ENCODE results near the gene AMACR.
A peak's percentile ranks its signal among the peaks of the same experiment; 100 is the strongest.
"Not testable (repeated sequence)": the region's sequence is repeated elsewhere in the genome, so short reads cannot be mapped to it uniquely, and the experiment has no call there.

Gene AMACR

DNA sequence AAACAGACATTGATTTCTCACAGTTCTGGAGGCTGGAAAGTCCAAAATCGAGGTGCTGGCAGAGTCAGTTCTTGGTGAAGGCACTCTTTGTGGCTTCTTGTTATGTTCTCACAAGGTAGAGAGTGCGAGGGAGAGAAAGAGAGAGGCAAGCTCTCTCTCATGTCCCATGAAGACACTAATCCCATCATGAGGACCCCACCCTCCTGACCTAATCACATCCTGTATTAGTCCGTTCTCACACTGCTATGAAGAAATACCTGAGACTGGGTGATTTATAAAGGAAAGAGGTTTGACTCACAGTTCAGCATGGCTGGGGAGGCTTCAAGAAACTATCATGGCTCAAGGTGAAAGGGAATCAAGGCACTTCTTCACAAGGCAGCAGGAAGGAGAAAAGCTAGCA lies 5.7 kb upstream of the AMACR start:
- no peaks in the 10 kb centered on the region for H3K27me3 ChIP-seq
- H3K4me1 ChIP-seq (ENCODE audit: control insufficient read depth in 1 of 2, insufficient read depth in 1 of 2, low read depth in 1 of 2, low read length in 1 of 2) = peaks cover 7% of the 10 kb centered on the region in 2 experiments
- H3K9me3 ChIP-seq = no peaks in the 10 kb centered on the region
- H3K36me3 ChIP-seq = no peaks in the 10 kb centered on the region
- no peak overlapping the region for H3K4me3 ChIP-seq (ENCODE audit: low read depth in 1 of 2, low read length in 1 of 2)
- H3K27ac ChIP-seq = no peak overlapping the region
- TF ChIP-seq, protein P1, sequence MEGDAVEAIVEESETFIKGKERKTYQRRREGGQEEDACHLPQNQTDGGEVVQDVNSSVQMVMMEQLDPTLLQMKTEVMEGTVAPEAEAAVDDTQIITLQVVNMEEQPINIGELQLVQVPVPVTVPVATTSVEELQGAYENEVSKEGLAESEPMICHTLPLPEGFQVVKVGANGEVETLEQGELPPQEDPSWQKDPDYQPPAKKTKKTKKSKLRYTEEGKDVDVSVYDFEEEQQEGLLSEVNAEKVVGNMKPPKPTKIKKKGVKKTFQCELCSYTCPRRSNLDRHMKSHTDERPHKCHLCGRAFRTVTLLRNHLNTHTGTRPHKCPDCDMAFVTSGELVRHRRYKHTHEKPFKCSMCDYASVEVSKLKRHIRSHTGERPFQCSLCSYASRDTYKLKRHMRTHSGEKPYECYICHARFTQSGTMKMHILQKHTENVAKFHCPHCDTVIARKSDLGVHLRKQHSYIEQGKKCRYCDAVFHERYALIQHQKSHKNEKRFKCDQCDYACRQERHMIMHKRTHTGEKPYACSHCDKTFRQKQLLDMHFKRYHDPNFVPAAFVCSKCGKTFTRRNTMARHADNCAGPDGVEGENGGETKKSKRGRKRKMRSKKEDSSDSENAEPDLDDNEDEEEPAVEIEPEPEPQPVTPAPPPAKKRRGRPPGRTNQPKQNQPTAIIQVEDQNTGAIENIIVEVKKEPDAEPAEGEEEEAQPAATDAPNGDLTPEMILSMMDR (IDR thresholded peaks at IDR 0.05) = no peak

DNA sequence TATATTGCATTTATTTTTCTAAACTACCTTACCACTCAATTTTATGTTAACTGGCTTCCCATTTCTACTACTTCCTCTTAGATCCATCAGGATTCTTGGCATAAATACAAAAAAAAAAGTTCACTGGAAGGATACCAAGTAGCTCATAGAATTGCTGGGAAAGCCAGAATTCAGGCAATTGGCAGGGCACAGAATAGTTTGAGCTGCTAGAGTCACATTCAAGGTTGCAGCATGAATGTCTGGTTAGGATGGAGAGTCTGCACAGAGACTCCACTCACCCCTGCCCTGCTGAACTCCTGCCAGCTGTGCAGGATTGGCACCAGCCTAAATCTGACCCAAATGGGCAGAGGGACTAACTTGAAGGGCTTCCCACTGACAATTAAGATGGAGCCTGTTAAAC lies 4.9 kb upstream of the AMACR start:
- Histone ChIP-seq H3K27me3 (no peaks in the 10 kb centered on the region), H3K4me3 (ENCODE audit: low read depth in 1 of 2, low read length in 1 of 2) (no peak overlapping the region), H3K9me3 (no peaks in the 10 kb centered on the region), H3K27ac (no peak overlapping the region), H3K36me3 (no peaks in the 10 kb centered on the region), H3K4me1 (ENCODE audit: control insufficient read depth in 1 of 2, insufficient read depth in 1 of 2, low read depth in 1 of 2, low read length in 1 of 2) (peaks cover 7 to 11% of the 10 kb centered on the region in 2 experiments)
- TF ChIP-seq, protein P1 (IDR thresholded peaks at IDR 0.05) = no peak

DNA sequence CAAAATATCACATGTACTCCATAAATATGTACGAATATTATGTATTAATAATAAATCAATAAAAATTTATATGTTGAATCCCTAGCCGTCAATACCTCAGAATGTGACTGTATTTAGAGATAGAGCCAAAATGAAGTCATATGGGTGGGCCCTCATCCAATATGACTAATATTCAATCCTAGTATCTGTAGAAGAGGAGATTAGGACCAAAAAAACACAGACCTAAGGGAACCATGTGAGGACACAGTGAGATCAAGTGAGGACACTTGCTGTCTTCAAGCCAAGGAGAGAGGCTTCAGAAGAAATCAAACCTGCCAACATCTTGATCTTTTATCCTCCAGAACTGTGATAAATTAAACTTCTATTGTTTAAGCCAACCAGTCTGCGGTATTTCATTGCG lies 3.7 kb upstream of the AMACR start:
- Histone ChIP-seq H3K27ac (no peak overlapping the region), H3K27me3 (no peaks in the 10 kb centered on the region), H3K4me3 (ENCODE audit: low read depth in 1 of 2, low read length in 1 of 2) (no peak overlapping the region), H3K9me3 (no peaks in the 10 kb centered on the region), H3K36me3 (no peaks in the 10 kb centered on the region), H3K4me1 (ENCODE audit: control insufficient read depth in 1 of 2, insufficient read depth in 1 of 2, low read depth in 1 of 2, low read length in 1 of 2) (peaks cover 14 to 21% of the 10 kb centered on the region in 2 experiments)
- TF ChIP-seq, protein P1 (IDR thresholded peaks at IDR 0.05) = no peak

DNA sequence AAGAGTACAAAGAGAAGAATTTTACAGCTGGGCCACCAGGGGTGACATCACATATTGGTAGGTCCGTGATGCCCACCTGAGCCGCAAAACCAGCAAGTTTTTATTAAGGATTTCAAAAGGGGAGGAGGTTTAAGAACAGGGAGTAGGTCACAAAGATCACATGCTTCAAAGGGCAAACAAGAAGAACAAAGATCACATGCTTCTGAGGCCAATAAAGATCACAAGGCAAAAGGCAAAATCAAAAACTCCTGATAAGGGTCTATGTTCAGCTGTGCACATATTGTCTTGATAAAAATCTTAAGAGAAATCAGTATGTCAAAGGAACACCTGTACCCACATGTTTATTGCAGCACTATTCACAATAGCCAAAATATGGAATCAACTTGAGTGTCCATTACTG lies 2.3 kb upstream of the AMACR start:
- not testable (repeated sequence) for H3K36me3 ChIP-seq; H3K27ac ChIP-seq; H3K4me3 ChIP-seq (ENCODE audit: low read depth in 1 of 2, low read length in 1 of 2); H3K9me3 ChIP-seq; H3K27me3 ChIP-seq
- peaks cover 14 to 33% of the 10 kb centered on the region in 2 experiments for H3K4me1 ChIP-seq (ENCODE audit: control insufficient read depth in 1 of 2, insufficient read depth in 1 of 2, low read depth in 1 of 2, low read length in 1 of 2)

DNA sequence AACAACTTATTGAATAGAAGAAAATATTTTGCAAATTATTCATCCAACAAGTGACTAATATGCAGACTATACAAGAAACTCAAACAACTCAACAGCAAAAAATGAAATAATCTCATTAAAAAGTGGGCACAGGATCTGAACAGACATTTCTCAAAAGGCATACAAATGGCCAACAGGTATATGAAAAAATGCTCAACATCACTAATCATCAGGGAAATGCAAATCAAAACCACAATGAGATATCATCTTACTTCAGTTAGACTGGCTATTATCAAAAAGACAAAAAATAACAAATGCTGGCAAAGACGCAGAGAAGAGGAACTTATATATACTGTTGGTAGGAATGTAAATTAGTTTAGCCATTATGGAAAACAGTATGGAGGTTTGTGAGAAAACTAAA lies 1.8 kb upstream of the AMACR start:
- Histone ChIP-seq H3K4me1 (ENCODE audit: control insufficient read depth in 1 of 2, insufficient read depth in 1 of 2, low read depth in 1 of 2, low read length in 1 of 2) (peaks cover 14 to 34% of the 10 kb centered on the region in 2 experiments), H3K9me3 (no peaks in the 10 kb centered on the region), H3K36me3 (peaks cover under 1% of the 10 kb centered on the region), H3K4me3 (ENCODE audit: low read depth in 1 of 2, low read length in 1 of 2) (no peak overlapping the region), H3K27me3 (no peaks in the 10 kb centered on the region), H3K27ac (no peak overlapping the region)
- TF ChIP-seq, protein P1 (IDR thresholded peaks at IDR 0.05) = no peak

DNA sequence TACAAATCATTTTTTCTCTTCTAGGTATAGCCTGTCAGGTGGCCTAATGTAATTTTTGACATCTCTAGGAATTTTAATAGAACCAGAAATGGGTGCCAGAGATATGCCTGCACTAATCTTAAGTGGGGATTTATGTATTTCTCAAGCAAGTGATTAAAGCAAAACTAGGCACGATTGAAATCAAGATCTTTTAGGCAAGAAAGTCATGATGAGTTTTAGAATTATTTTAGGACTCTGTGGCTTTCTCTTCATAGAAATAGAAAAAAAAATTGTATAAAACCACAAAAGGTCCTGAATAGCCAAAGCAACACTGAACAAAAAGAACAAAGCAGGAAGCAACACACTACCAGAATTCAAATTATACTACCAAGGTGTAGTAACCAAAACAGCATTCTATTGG lies 952 bp upstream of the AMACR start:
- peaks cover 14 to 34% of the 10 kb centered on the region in 2 experiments for H3K4me1 ChIP-seq (ENCODE audit: control insufficient read depth in 1 of 2, insufficient read depth in 1 of 2, low read depth in 1 of 2, low read length in 1 of 2)
- no peaks in the 10 kb centered on the region for H3K27me3 ChIP-seq
- H3K27ac ChIP-seq = peak overlapping the region; percentile 89
- H3K9me3 ChIP-seq = no peaks in the 10 kb centered on the region
- H3K4me3 ChIP-seq (ENCODE audit: low read depth in 1 of 2, low read length in 1 of 2) = peak overlapping the region; percentile 82 to 92
- peaks cover 9% of the 10 kb centered on the region for H3K36me3 ChIP-seq
- TF ChIP-seq, protein P1 (IDR thresholded peaks at IDR 0.05) = no peak
